Measurements from ENCODE around the gene SHLD1. TPM values are rescaled to one million over a fixed set of nuclear protein-coding genes. Genes with fewer than 3 reads are reported as not detected.
A peak's percentile ranks its signal among the peaks of the same experiment; 100 is the strongest.
"Not testable (repeated sequence)": the region's sequence is repeated elsewhere in the genome, so short reads cannot be mapped to it uniquely, and the experiment has no call there.

SHLD1 gene
- total RNA-seq, 1 donor from 2014 or later = 3.5 TPM

GRCh38 chr20:5745416-5746030 is 4.7 kb upstream of the SHLD1 start:
- Histone ChIP-seq H3K36me3 (ENCODE audit: insufficient read depth, low read length) (no peaks in the 10 kb centered on the region), H3K79me2 (ENCODE audit: insufficient read depth, low read length) (no peaks in the 10 kb centered on the region), H3K4me2 (ENCODE audit: low read length) (no peak overlapping the region), H3K4me3 (ENCODE audit: insufficient read depth, low read depth, low read length) (no peak overlapping the region), H3K4me1 (ENCODE audit: insufficient read depth, low read length) (no peaks in the 10 kb centered on the region), H3K27me3 (ENCODE audit: insufficient read depth, low read length) (no peaks in the 10 kb centered on the region), H4K20me1 (ENCODE audit: insufficient read depth, low read length) (no peaks in the 10 kb centered on the region), H3K27ac (ENCODE audit: low read depth, low read length) (no peak overlapping the region), H3K9me3 (ENCODE audit: insufficient read depth, low read depth, low read length) (no peaks in the 10 kb centered on the region), H2AFZ (ENCODE audit: low read depth, low read length) (no peak overlapping the region), H3K9ac (ENCODE audit: low read length) (no peak overlapping the region)
- H3K36me3 Mint-ChIP-seq (ENCODE audit: low read depth, unreplicated experiment) = peaks cover 2% of the 10 kb centered on the region
- TF ChIP-seq, protein P1, sequence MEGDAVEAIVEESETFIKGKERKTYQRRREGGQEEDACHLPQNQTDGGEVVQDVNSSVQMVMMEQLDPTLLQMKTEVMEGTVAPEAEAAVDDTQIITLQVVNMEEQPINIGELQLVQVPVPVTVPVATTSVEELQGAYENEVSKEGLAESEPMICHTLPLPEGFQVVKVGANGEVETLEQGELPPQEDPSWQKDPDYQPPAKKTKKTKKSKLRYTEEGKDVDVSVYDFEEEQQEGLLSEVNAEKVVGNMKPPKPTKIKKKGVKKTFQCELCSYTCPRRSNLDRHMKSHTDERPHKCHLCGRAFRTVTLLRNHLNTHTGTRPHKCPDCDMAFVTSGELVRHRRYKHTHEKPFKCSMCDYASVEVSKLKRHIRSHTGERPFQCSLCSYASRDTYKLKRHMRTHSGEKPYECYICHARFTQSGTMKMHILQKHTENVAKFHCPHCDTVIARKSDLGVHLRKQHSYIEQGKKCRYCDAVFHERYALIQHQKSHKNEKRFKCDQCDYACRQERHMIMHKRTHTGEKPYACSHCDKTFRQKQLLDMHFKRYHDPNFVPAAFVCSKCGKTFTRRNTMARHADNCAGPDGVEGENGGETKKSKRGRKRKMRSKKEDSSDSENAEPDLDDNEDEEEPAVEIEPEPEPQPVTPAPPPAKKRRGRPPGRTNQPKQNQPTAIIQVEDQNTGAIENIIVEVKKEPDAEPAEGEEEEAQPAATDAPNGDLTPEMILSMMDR (IDR thresholded peaks at IDR 0.05; ENCODE audit: insufficient read depth, low read depth, low read length) = no peak
- TF ChIP-seq EZH2 (IDR thresholded peaks at IDR 0.05; ENCODE audit: insufficient read depth, low read length) = no peak
- no peak overlapping the region for H3K27ac Mint-ChIP-seq (ENCODE audit: unreplicated experiment)
- H3K27me3 Mint-ChIP-seq (ENCODE audit: low read depth, unreplicated experiment) = no peaks in the 10 kb centered on the region
- DNase-seq (ENCODE audit: low read depth) (no peak), FAIRE-seq (no peak)
- no peaks in the 10 kb centered on the region for H3K9me3 Mint-ChIP-seq (ENCODE audit: unreplicated experiment)
- no peak overlapping the region for H3K4me3 Mint-ChIP-seq (ENCODE audit: unreplicated experiment)
- H3K4me1 Mint-ChIP-seq (ENCODE audit: low read depth, unreplicated experiment) = peaks cover 6% of the 10 kb centered on the region

- no peak for DNase-seq (ENCODE audit: low read depth)
- FAIRE-seq = no peak
- TF ChIP-seq EZH2 (IDR thresholded peaks at IDR 0.05; ENCODE audit: insufficient read depth, low read length) = no peak
- TF ChIP-seq, protein P1 (IDR thresholded peaks at IDR 0.05; ENCODE audit: insufficient read depth, low read depth, low read length) = no peak
- Mint-ChIP-seq H3K27me3 (ENCODE audit: low read depth, unreplicated experiment) (no peaks in the 10 kb centered on the region), H3K4me3 (ENCODE audit: unreplicated experiment) (no peak overlapping the region), H3K4me1 (ENCODE audit: low read depth, unreplicated experiment) (peaks cover 6% of the 10 kb centered on the region), H3K9me3 (ENCODE audit: unreplicated experiment) (no peaks in the 10 kb centered on the region), H3K27ac (ENCODE audit: unreplicated experiment) (no peak overlapping the region), H3K36me3 (ENCODE audit: low read depth, unreplicated experiment) (peaks cover 2% of the 10 kb centered on the region)
- H3K9ac ChIP-seq (ENCODE audit: low read length) = no peak overlapping the region
- no peaks in the 10 kb centered on the region for H3K36me3 ChIP-seq (ENCODE audit: insufficient read depth, low read length)
- H3K4me3 ChIP-seq (ENCODE audit: insufficient read depth, low read depth, low read length) = no peak overlapping the region
- no peaks in the 10 kb centered on the region for H3K27me3 ChIP-seq (ENCODE audit: insufficient read depth, low read length)
- H3K79me2 ChIP-seq (ENCODE audit: insufficient read depth, low read length) = no peaks in the 10 kb centered on the region
- H3K9me3 ChIP-seq (ENCODE audit: insufficient read depth, low read depth, low read length) = no peaks in the 10 kb centered on the region
- peaks cover 2% of the 10 kb centered on the region for H3K4me1 ChIP-seq (ENCODE audit: insufficient read depth, low read length)
- no peaks in the 10 kb centered on the region for H4K20me1 ChIP-seq (ENCODE audit: insufficient read depth, low read length)
- H3K4me2 ChIP-seq (ENCODE audit: low read length) = no peak overlapping the region
- H2AFZ ChIP-seq (ENCODE audit: low read depth, low read length) = no peak overlapping the region
- no peak overlapping the region for H3K27ac ChIP-seq (ENCODE audit: low read depth, low read length)
These were observed 4.1 kb upstream of the SHLD1 start for GRCh38 chr20:5746064-5746463.

- Mint-ChIP-seq H3K36me3 (ENCODE audit: low read depth, unreplicated experiment) (peaks cover 2% of the 10 kb centered on the region), H3K4me3 (ENCODE audit: unreplicated experiment) (no peak overlapping the region), H3K4me1 (ENCODE audit: low read depth, unreplicated experiment) (peaks cover 6% of the 10 kb centered on the region), H3K9me3 (ENCODE audit: unreplicated experiment) (no peaks in the 10 kb centered on the region), H3K27ac (ENCODE audit: unreplicated experiment) (no peak overlapping the region), H3K27me3 (ENCODE audit: low read depth, unreplicated experiment) (no peaks in the 10 kb centered on the region)
- TF ChIP-seq, protein P1 (IDR thresholded peaks at IDR 0.05; ENCODE audit: insufficient read depth, low read depth, low read length) = no peak
- TF ChIP-seq EZH2 (IDR thresholded peaks at IDR 0.05; ENCODE audit: insufficient read depth, low read length) = no peak
- Histone ChIP-seq H4K20me1 (ENCODE audit: insufficient read depth, low read length) (no peaks in the 10 kb centered on the region), H3K79me2 (ENCODE audit: insufficient read depth, low read length) (no peaks in the 10 kb centered on the region), H3K27me3 (ENCODE audit: insufficient read depth, low read length) (no peaks in the 10 kb centered on the region), H3K9ac (ENCODE audit: low read length) (no peak overlapping the region), H3K4me3 (ENCODE audit: insufficient read depth, low read depth, low read length) (no peak overlapping the region), H3K9me3 (ENCODE audit: insufficient read depth, low read depth, low read length) (no peaks in the 10 kb centered on the region), H3K4me2 (ENCODE audit: low read length) (no peak overlapping the region), H3K27ac (ENCODE audit: low read depth, low read length) (no peak overlapping the region), H3K36me3 (ENCODE audit: insufficient read depth, low read length) (no peaks in the 10 kb centered on the region), H2AFZ (ENCODE audit: low read depth, low read length) (no peak overlapping the region), H3K4me1 (ENCODE audit: insufficient read depth, low read length) (peaks cover 3% of the 10 kb centered on the region)
- FAIRE-seq (no peak), DNase-seq (ENCODE audit: low read depth) (no peak)
These were observed 2.0 kb upstream of the SHLD1 start for GRCh38 chr20:5748246-5748645.

GRCh38 chr20:5749512-5749951 is 669 bp upstream of the SHLD1 start:
- not testable (repeated sequence) for H3K4me3 ChIP-seq (ENCODE audit: insufficient read depth, low read depth, low read length); H3K4me1 ChIP-seq (ENCODE audit: insufficient read depth, low read length); H3K4me1 Mint-ChIP-seq (ENCODE audit: low read depth, unreplicated experiment); H3K27ac ChIP-seq (ENCODE audit: low read depth, low read length); H3K9ac ChIP-seq (ENCODE audit: low read length); FAIRE-seq; H3K9me3 ChIP-seq (ENCODE audit: insufficient read depth, low read depth, low read length); H3K27me3 ChIP-seq (ENCODE audit: insufficient read depth, low read length); H3K9me3 Mint-ChIP-seq (ENCODE audit: unreplicated experiment); H3K79me2 ChIP-seq (ENCODE audit: insufficient read depth, low read length); H3K36me3 Mint-ChIP-seq (ENCODE audit: low read depth, unreplicated experiment); DNase-seq (ENCODE audit: low read depth); H3K36me3 ChIP-seq (ENCODE audit: insufficient read depth, low read length); H4K20me1 ChIP-seq (ENCODE audit: insufficient read depth, low read length); H3K27me3 Mint-ChIP-seq (ENCODE audit: low read depth, unreplicated experiment); H3K4me2 ChIP-seq (ENCODE audit: low read length)
- peak overlapping the region; percentile 85 for H2AFZ ChIP-seq (ENCODE audit: low read depth, low read length)
- Mint-ChIP-seq H3K27ac (ENCODE audit: unreplicated experiment) (peak overlapping the region; percentile 97), H3K4me3 (ENCODE audit: unreplicated experiment) (peak overlapping the region; percentile 90)
